H7 (cell line): ENCODE results near the gene WIPI1. TPM values are rescaled to one million over a fixed set of nuclear protein-coding genes. Genes with fewer than 3 reads are reported as not detected.

ENCODE experiments used
- DNase-seq: peaks from one replicate; pipeline ENCODE4 v3.0.0; 2012
- H3K27me3 ChIP-seq: 2 replicates; pipeline ENCODE4 v1.6.0; 2011; ENCODE audit warnings: mild to moderate bottlenecking, low read length; ENCODE audit not compliant: control insufficient read depth, insufficient read depth
- H3K36me3 ChIP-seq: replicated peaks from 2 replicates; pipeline ENCODE4 v1.5.1; 2011; ENCODE audit warnings: low read length; ENCODE audit not compliant: control insufficient read depth, insufficient read depth
- H3K4me3 ChIP-seq: 2 replicates; pipeline ENCODE4 v1.5.1; 2011; ENCODE audit warnings: low read depth, mild to moderate bottlenecking, control low read depth, low read length, moderate library complexity; ENCODE audit not compliant: insufficient read depth
- total RNA-seq: library from RNA; depleted of rRNA; stranded (reverse); fragments of >200 nt; shearing (Covaris generic); gene quantifications from 2 replicates; pipeline ENCODE4 v1.2.3, GENCODE V29; 2014

The WIPI1 gene
- total RNA-seq, 1 experiment from 2014 or later: 24.4 TPM

DNA sequence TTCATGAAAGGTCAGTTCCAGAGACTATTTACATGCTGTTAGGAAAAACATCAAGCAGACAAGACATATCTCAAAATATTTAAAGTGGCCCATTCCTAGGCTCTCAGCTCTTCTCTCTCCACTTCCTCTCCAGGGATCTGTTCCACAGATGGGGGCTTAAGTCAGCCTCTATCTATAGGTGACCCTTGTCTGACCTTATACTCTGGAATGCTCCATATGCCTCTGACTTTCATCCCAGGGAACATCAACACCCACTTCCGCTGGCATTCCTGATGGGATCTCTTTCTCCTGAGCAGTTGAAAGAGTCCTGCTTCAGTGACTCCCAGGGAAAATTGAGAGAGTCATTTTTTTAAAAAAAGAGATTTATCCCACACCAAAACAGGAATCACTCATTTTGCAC is 11.5 kb upstream of the WIPI1 start:
- DNase-seq: no peak
- Histone ChIP-seq H3K36me3 (no peaks in the 10 kb centered on the region), H3K4me3 (no peak overlapping the region), H3K27me3 (no peaks in the 10 kb centered on the region)

DNA sequence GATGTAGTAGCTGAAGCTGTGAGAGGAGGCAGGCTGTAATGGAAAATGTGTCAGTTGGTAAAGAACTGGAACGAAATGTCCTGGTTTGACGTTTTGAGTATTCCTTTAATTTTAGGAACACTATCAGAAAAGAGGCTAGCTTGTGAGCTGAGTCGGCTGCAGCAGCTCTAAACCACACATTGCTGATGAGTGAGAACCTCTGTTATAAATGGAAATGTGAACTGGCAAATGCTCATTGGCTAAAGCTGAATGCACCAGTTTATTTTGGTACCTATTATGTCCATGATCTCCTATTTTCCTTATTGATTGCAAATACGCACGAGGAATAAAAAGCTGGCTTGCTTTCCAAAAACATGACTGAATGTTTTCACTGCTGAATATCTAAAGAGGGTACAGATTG is 11.0 kb upstream of the WIPI1 start:
- Histone ChIP-seq H3K27me3 (no peaks in the 10 kb centered on the region), H3K36me3 (no peaks in the 10 kb centered on the region), H3K4me3 (no peak overlapping the region)
- DNase-seq: no peak

DNA sequence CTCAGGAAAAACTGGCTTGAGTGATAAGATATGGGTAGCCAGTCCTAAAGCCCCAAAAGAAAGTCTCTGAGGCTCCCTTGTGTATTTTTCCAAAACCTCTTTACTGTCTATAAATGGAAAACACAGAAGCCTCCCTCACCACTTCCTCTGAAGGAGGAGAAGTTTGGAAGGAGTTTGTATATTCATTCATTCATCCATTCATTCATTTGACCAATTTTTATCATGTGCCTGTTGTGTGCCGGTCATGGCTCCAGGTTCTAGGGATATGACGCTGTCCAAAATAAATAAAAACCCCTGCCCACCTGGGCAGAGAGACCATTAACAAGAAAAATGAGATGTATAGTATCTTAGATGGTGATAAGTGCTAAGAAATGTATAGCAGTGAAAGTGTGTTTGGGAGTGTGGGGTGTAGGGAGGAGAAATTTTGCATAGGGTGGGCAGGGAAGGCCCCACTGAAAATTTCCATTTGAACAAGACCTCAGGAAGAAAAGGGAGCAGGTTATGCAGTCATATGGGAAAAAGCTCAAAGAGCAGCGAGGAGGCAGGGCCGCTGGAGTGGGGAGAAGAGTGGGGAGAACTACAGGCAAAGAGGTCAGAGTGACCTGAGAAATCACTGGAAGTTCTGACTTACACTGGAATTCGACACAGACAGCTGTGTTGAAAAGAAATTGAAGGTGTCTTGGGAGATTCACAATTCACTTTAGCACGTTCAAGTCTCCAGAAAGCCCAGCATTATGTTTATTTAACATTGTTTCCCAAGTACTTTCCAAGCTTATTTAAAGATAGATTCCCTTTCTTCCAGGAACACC is 6.1 kb upstream of the WIPI1 start:
- H3K27me3 ChIP-seq: no peaks in the 10 kb centered on the region; the same call in 1 of the 2 replicates
- no peak overlapping the region for H3K4me3 ChIP-seq
- DNase-seq: no peak
- H3K36me3 ChIP-seq: no peaks in the 10 kb centered on the region

DNA sequence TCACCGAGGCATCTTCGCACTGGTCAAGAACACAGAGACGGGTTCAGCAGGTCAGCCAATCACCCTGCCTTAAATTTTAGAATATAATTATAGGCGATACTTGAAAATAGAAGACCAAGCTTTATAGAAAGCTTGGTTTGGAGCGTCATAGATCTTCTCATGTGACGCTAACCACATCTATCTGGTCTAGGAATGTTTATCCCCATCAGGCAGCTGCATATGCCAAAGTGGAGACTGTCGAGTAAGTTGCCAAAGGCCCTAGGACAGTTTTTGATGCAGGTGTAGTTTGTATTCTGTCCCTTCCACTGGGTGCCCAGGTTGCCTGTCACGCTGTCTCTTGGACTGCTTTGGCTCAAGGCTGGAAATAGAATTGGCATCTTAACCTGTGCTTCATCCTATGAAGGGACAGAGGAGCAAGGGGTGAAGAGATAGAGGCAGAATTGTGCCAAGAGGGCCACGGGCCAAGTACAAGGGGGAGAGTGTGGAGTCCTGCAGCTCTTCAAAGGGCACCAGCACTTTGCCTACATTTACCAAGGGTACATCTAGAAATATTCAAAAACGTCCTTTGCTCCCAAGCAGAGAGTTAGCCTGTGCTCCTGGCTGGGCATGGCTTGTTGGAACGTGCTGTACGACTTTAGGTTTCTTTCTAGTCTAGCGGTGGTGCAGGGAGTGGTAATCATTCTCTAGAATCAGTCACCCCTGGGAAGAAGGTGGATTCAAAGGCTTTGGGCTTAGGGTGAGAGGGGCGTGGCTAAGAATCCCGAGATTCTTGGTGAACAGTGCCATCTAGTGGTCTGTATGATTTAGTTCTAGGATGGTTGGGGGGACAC is 5.3 kb upstream of the WIPI1 start:
- H3K4me3 ChIP-seq: no peak overlapping the region
- H3K36me3 ChIP-seq: no peaks in the 10 kb centered on the region
- DNase-seq: peak; percentile 80
- H3K27me3 ChIP-seq: no peaks in the 10 kb centered on the region; the same call in 1 of the 2 replicates

DNA sequence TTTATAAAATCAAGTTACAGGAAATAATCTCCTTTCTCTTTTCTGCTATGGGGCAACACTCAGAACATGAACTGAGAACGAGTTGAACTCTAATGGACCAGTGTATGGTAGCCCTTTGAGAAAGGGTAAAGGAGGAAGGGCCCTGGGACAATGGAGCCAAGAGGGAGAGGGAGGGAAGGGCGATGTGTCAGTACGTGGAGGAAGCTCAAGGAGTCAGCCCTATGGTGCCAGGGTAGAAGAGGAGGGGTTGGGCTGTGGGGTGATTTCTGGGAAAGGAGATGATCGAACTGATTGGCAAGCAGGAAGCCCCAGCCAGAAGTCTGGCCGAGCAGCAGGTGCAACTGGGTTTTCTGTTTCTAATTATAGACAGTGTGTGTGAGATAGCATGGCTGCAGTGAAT is 4.3 kb upstream of the WIPI1 start:
- Histone ChIP-seq H3K36me3 (no peaks in the 10 kb centered on the region), H3K4me3 (no peak overlapping the region), H3K27me3 (no peaks in the 10 kb centered on the region; the same call in 1 of the 2 replicates)
- no peak for DNase-seq

DNA sequence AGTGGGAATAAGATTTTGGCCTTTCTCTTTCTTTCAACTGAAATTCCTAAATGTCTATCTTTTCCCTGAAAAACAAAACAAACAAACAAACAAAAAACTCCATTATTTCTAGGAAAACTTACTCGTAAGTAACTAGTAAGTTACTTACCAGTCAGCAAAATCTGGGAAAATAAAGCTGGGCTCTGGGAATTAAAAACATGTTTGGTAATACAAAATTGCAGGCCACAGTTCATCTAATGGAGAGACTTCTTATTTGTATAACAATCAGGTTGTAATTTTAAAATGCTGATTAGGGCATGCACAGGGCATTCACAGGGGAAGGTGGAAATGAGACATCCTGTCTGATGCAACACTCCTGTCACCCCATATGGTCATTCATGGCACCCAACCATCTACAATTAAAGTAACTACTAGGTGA is 3.8 kb upstream of the WIPI1 start:
- no peaks in the 10 kb centered on the region; the same call in 1 of the 2 replicates for H3K27me3 ChIP-seq
- no peaks in the 10 kb centered on the region for H3K36me3 ChIP-seq
- no peak overlapping the region for H3K4me3 ChIP-seq
- no peak for DNase-seq

DNA sequence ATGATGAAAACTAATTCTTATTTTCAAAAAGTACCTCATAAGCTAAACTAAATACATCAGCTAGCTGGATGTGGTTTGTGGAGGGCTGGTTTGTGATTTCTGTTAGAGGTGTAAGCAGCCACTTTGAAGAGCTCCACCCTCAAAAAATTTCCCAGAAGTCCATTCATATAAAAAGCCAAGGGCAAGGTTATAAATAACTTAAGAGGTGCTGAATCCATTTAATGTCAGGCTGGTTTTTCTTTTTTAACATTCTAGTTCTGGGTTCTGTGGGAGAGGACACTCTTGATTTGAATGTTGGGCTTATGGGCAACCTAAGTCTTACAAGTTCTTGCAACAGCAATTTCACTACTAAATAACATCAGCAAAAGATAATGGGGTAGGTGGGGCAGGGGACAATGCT is 3.4 kb upstream of the WIPI1 start:
- no peak for DNase-seq
- H3K27me3 ChIP-seq: no peaks in the 10 kb centered on the region; the same call in 1 of the 2 replicates

DNA sequence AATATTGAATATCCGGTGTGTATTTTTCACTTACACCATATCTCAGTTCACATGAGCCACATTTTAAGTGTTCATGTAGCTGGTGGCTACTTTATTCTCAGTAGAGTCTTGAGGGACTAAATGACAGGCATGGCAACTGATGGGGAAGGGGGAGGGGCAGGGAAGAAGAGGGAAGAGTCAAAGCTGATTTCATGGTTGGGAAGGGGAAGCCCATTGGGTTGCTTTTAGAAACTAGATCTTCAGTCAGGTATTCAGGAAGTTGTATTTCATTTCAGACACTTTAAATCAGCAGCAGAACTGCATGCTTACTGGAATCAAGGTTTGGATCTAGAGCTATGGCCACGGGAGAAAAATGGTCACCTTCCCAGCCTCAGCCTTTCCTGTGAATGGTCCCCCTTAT is 2.9 kb upstream of the WIPI1 start:
- H3K27me3 ChIP-seq: no peaks in the 10 kb centered on the region; the same call in 1 of the 2 replicates
- H3K36me3 ChIP-seq: no peaks in the 10 kb centered on the region
- DNase-seq: no peak
- no peak overlapping the region for H3K4me3 ChIP-seq

More for the DNA sequence above, 3.4 kb upstream of the WIPI1 start:
- Histone ChIP-seq H3K36me3 (no peaks in the 10 kb centered on the region), H3K4me3 (no peak overlapping the region)

DNA sequence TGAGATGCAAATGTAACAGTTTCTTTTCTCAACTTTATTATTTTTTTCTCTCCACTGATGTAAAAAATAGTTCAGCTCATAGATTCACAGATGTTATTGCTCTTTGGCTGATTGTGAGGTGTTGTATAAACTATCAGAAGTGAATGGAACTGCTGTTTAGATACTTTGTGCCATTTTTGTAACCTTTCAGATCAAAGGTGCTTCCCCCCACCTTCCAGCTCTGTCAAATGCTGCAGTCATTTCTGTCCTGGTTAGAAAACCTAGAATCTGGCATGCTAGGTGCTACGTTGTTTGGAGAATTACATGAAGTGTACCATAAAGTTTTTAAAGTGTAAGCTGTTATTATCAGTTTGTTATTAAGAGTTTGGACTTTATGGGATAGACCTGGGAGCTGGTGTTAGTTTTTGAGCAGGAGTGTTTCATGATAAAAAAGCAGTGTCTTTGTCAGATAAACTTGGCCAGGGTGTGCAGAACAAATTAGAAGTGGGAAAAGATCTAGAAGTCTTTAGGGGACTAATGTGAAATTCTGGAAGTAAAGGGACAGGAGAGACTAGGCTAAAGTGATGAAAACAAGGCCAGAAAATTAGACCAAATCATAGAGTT is 1.8 kb upstream of the WIPI1 start:
- no peak overlapping the region for H3K4me3 ChIP-seq
- no peaks in the 10 kb centered on the region for H3K36me3 ChIP-seq
- no peaks in the 10 kb centered on the region; the same call in 1 of the 2 replicates for H3K27me3 ChIP-seq
- DNase-seq: no peak

DNA sequence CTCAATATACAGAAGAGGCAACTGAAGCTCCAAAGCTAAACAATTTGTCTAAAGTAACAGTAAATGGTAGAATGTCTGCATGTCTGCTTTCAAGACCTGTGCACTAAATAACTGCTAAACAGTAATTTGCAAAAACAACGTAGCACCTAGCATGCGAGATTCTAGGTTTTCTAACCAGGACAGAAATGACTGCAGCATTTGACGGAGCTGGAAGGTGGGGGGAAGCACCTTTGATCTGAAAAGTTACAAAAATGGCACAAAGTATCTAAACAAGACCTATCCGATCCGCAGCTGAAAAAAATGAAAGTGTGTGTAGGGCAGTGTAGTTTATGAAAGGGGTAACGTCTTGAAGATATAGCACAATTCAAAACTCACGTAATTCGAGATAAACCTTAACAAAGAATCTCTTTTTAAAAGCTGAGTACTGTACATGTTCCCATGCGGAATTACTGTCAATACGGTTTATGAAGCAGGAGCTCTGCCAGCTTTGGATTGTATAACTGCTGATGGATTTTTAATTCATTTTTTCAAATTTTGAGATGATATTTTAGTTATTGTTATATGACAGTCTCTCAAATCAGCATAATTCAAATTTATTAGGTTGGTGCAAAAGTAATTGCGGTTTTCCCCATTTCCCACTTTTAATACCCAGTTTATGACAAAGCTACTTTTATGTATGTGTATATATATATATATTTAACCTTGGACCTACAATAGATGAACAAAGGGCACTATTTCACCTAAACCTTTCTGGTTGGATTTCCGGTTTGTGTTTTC is 1.2 kb upstream of the WIPI1 start:
- DNase-seq: no peak
- H3K27me3 ChIP-seq: no peaks in the 10 kb centered on the region; the same call in 1 of the 2 replicates
- H3K4me3 ChIP-seq: peak overlapping the region; percentile 45; the same call in 1 of the 2 replicates
- no peaks in the 10 kb centered on the region for H3K36me3 ChIP-seq

DNA sequence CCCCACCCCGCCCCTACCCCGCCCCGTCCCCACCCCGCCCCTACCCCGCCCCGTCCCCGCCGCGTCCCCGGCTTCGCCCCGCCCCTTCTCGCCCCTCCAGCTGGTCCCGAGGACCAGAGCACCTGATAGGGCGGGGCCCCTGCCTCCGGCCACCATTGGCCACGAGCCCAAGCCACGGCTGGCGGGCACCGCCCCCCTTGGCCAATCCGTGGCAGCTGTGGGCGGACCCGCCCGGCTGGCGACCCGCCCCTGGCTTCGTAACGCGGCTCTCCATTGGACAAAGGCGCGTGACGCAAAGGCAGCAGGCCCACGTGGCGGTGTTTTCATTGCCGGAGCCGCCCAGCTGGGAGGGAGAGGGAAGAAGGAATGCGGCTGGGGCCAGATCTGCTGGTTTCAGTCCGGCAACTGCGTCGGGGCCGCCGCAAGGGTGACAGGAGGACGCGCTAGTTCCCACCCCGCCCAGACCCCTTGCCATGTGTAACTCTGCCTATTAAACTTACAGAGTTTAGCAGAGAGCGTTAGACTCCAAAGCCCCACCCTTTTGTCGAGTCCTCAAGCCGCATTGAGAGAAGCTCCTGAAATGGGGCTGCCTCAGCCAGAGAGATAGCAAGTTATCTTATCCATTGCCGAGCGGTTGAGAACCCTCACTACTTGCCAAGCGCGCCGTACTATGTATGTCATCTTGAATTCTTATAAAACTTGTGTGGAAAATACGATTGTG is 403 bp upstream of the WIPI1 start:
- H3K27me3 ChIP-seq: no peaks in the 10 kb centered on the region; the same call in 1 of the 2 replicates
- peak; percentile 99 for DNase-seq
- H3K4me3 ChIP-seq: peak overlapping the region; percentile 45
- H3K36me3 ChIP-seq: no peaks in the 10 kb centered on the region

DNA sequence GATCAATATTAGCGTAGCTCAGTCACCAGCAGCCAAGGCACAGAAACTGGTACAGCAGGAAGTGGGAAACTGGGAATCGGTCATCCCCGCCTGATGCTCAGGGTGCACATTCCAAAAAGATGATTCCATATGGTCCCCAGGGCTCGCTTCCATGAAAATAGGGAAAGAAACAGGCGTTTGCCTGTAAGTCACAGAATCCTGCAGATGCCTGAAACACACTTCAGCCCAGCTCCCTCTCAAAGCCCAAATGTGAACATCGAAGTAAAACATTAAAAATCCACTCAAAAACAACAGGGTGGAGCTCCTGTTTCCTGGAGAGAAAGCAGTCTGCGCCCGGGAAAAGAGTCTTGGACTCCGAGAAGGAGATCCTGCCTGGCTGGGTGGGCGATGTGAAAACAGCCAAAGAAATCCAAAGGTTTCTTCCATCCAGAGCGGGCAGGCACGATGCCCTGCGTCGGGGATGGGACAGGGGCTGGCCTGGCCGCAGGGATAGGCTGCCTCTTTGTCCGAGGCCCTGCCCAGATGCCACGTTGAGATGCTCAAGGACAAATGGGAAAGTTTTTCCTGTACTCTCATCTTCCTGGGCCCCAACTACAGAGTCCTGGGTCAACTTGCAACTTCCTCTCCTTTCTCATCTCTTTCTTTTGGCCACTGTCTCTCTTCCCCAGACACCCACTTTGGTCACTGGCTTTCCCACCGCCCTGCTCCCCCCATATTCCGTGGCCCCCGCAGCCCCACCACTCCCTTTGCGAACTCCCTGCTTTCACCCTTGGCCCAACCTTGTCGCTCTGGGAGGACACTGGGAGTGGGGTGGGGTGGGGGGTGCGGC is 743 bp downstream of the WIPI1 start:
- Histone ChIP-seq H3K27me3 (no peaks in the 10 kb centered on the region; the same call in 1 of the 2 replicates), H3K4me3 (peak overlapping the region; percentile 67), H3K36me3 (no peaks in the 10 kb centered on the region)
- peak; percentile 88 for DNase-seq

DNA sequence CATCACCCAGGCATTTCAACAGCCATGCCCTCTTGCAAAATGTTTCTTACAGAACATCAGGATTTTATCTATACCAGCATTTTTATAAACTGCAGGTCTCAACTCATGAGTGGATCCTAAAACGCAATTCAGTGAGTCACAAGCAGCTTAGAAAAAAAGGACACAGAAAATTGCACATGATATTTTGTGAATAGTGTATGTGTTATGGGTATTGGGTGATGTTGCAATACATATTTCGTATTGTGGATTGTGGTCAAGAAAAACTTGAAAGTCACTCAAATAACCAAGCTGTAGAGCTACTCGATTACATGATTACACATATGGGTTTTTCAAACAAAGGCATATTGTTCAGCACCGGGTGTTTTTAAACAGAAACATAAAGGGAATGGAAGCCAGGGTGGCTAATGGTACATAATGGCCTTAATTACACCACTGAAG is 1.4 kb downstream of the WIPI1 start:
- DNase-seq: no peak
- Histone ChIP-seq H3K4me3 (peak overlapping the region; percentile 67), H3K27me3 (no peaks in the 10 kb centered on the region; the same call in 1 of the 2 replicates), H3K36me3 (no peaks in the 10 kb centered on the region)
